HG03196 (cell line): ENCODE results near the gene MEX3A.
"Not testable (repeated sequence)": the region's sequence is repeated elsewhere in the genome, so short reads cannot be mapped to it uniquely, and the experiment has no call there.

Source experiments
- ATAC-seq: cut with Tn5 transposase; IDR thresholded peaks from one replicate; pipeline ENCODE4 v1.9.1; 2021; ENCODE audit not compliant: unreplicated experiment

The MEX3A gene

DNA sequence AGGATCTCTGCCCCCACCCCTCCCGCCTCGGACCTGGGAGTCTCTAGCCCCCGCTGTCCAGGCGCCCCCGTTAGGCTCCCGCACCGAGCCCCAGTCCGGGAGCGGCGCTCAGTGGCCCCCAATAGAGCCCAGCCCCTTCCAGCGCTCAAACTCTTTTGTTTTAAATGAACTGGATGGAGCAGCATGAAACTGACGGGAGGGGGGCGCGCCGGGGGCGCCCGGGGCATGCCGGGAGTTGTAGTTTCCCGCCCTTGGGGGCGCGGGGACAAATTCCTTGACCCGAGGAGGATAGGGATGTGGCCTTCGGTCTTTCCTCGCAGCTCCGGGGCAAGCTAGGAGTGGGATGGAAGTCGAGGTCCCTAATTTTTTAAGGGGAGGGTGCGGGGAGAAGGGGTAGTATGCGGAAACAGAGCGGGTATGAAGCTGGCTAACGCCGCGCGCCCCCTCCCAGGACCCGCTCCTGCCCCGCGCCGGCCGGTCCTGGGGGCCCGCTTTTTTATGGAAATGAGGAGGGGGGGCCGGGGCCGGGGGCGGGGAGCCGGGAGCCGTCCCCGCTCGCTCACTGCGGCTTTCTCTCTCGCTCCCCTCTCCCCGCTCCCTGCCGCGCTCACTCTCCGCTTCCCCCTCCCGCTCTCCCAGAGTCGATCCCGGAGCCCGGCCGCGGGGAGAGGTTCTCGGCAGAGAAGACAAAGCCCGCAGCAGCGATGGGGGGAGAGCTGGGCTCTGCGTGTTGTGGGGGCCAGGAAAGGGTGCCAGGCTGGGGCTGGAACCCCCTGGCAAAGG is at the start of gene MEX3A:
TSS of gene MEX3A (minus strand) at position 157 of the 783 bp plus-strand sequence. CDS start 467 bp downstream, outside the sequence.
- ATAC-seq, result no peak

DNA sequence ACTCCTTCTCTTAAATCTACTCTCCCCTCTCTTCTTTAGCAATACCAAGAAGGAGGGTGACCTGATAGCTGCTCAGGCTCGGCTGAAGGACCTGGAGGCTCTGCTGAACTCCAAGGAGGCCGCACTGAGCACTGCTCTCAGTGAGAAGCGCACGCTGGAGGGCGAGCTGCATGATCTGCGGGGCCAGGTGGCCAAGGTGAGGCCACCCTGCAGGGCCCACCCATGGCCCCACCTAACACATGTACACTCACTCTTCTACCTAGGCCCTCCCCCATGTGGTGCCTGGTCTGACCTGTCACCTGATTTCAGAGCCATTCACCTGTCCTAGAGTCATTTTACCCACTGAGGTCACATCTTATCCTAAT is 48.3 kb upstream of the MEX3A start:
- no peak for ATAC-seq

DNA sequence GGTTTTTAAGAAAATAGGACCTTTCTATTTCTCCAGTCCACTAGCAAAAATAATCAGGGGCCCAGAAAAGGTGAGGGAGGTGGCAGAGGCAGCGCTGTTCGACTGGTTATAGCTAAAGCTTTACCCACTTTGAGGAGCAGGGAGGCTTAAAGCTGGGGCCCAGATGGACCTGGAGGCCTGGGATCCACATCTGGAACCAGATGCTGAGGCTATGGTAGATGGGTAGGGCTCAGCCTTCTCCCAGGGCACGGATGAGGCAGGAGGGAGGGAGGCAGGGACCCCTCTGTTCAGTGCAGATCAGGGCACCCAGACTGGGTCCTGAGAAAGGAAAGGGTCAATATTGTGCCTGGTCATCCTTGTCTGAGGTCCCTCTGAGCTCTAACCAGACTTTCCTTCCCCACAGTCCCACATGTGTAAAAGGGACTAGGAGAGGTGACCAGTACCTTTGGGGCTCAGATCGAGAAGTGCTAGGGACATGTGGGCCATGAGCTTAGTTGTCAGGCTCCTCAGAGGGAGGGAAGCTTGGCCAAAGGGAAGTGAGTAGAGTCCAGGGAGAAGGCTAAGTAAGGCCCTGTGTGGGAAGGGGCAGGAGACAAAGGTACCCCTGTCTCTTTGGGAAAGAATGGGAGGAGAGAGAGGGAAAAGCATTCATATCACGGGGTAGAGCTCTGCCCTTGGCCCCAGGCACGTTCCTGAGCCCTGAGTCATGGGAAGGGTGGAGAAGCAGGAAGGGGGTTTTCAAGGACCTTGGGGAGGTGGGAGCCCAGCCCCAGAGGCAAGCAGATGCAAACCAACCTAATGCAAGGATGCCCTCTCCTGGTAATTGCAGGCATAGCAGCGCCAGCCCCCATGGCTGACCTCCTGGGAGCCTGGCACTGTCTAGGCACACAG is 47.7 kb upstream of the MEX3A start:
- no peak for ATAC-seq

- ATAC-seq, result no peak
Measured at GRCh38 chr1:156128654-156129597, 46.7 kb upstream of the MEX3A start.

- no peak for ATAC-seq
Measured at GRCh38 chr1:156128308-156128653, 46.0 kb upstream of the MEX3A start.

GRCh38 chr1:156126630-156127534 is 44.6 kb upstream of the MEX3A start:
- peak; percentile 28 for ATAC-seq

DNA sequence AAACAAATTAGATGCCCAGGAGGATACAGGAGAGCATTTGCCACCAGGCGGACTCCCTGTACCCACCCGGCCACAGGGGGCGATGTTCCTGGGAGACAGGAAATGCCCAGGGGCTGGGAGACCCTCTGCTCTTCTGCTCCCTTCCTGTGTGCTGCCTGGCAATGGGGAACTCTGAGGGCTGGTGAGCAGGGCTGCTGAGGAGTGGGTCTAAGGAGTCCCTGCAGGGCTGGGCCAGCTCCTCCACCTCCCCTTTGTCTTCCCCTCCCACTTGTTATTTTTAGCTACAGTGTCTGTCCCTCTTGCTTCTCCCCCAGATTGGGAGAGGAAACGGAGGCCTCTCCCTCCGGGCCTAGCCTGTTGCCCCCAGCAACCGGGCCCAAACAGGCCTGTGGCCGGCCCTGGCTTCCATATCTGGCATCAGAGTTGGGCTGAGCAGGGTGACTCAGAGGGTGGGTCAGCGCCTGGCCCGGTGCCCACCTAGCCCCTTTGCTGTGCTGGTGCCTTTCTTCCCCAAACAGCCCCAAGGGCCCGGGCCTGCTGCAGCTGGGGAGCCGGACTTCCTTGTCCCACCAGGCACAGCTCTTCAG is 43.9 kb upstream of the MEX3A start:
- ATAC-seq, result peak; percentile 32

DNA sequence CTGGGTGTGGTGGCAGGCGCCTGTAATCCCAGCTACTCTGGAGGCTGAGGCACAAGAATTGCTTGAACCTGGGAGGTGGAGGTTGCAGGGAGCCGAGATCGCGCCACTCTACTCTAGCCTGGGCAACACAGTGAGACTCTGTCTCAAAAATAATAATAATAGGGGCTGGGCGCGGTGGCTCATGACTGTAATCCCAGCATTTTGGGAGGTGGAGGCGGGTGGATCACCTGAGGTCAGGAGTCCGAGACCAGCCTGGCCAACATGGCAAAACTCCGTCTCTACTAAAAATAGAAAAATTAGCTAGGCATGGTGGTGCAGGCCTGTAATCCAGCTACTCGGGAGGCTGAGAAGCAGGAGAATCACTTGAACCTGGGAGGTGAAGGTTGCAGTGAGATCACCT is 43.3 kb upstream of the MEX3A start:
- ATAC-seq, result not testable (repeated sequence)

- no peak for ATAC-seq
Measured at GRCh38 chr1:156124557-156125483, 42.6 kb upstream of the MEX3A start.

- no peak for ATAC-seq
Measured at GRCh38 chr1:156123356-156124196, 41.3 kb upstream of the MEX3A start.

DNA sequence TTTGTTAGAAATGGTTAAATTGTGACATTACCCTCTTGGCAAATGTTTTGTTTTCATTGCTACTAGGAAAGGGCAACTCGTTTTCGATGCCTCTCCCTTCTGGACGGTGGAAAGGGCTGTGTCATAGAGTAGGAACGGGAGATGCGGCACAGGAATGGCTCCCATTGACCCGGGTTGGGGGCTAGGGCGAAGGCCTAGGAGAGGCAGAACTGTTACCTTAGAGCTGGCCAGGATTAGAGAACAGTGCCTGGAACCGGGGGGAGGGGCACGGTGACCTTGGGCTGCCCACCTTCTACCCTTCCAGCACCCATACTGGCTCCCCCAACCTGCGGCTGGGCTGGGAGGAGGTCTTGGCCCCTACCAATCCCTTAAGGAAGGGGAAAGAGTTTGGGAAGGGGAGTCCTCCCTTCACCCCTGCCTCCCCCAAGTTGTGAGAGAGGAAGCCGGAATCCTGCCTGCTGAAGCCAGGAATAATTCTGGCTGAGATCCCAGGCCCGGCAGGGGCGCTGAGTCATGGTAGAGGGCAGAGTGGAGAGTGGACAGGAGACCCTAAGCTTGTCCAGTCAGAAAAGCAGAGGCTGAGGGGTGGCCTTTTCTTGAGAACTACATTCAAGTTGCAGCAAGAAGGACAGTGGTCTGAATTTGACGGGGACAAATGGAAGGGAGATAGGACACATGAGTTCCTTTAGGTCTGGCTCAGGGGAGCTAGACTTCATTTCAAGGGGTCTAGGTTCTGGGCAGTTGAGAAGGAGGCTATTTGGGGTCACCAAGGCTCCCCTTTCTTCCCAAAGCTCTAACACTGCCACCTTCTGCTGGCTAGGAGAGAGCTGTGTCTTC is 40.5 kb upstream of the MEX3A start:
- no peak for ATAC-seq

DNA sequence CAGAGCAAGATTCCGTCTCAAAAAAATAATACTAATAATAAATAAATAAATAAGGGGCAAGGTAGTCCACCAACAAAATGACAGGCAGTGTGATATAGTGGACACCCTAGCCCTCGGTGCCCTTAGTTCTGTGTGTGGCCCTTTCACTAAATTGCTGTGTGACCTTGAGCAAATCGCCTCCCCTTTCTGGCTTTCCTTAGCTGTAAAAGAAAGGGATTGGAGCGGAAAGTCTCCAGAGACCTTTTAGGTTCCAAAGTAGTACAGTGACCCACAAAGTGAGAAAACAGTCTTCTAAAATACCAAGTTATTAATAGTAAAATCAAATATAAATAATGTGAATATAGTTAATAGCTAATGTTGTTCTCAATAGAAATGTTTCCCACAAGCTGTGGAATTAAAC is 39.8 kb upstream of the MEX3A start:
- ATAC-seq, result no peak

DNA sequence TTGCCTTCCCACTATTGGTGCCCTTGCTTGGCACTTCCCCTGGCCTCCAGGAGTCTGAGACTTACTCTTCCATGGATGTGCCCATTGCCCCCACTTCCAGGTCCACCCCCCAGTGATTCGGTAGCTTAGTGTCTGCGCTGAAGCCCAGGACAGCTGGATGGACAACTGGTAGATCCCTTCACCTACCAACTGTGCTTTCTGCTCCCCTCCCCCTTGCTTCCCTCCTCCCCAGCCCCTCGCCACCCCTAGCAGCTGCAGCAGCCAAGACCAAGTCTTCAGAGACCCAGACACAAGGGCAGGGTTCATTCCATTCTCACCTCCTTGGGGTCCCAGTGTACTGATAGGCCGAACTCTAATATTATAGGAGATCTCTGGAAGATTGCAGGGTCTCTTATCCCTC is 39.2 kb upstream of the MEX3A start:
- no peak for ATAC-seq

DNA sequence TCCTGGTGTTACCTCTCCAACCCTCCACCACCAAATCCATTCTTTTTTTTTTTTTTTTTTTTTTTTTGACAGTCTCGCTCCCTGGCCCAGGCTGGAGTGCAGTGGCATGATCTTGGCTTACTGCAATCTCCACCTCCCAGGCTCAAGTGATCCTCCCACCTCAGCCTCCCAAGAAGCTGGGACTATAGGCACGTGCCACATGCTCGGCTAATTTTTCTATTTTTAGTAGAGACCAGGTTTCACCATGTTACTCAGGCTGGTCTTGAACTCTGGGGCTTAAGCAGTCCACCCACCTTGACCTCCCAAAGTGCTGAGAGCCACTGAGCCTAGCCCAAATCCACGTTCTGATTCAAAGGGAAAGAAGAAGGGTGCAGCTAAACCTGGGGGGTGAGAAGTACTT is 38.7 kb upstream of the MEX3A start:
- not testable (repeated sequence) for ATAC-seq

GRCh38 chr1:156120318-156120717 is 38.1 kb upstream of the MEX3A start:
- no peak for ATAC-seq

GRCh38 chr1:156119503-156120209 is 37.4 kb upstream of the MEX3A start:
- no peak for ATAC-seq
